ENCODE results near the gene EPN3.

DNA sequence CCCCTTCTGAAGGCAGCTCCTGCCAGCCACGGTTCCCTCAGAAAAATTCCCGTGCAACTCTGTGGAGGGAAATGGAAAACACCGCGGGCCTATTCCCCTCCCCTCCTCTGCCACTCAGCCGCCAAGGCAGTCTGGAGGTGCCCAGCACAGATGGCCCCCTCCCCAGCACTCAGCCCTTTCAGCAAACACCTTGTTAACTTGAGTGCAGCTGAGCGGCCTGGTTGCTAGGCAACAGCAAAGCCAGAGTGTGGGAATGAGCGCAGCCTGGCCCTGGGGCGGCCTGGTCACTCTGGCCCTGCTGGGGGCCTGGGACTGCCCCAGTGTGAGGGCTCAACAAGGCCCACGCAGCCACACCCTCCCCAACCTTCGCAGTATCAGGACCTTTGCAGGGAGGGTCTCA, 60.8 kb downstream of the EPN3 start:
- TF ChIP-seq, protein P1, sequence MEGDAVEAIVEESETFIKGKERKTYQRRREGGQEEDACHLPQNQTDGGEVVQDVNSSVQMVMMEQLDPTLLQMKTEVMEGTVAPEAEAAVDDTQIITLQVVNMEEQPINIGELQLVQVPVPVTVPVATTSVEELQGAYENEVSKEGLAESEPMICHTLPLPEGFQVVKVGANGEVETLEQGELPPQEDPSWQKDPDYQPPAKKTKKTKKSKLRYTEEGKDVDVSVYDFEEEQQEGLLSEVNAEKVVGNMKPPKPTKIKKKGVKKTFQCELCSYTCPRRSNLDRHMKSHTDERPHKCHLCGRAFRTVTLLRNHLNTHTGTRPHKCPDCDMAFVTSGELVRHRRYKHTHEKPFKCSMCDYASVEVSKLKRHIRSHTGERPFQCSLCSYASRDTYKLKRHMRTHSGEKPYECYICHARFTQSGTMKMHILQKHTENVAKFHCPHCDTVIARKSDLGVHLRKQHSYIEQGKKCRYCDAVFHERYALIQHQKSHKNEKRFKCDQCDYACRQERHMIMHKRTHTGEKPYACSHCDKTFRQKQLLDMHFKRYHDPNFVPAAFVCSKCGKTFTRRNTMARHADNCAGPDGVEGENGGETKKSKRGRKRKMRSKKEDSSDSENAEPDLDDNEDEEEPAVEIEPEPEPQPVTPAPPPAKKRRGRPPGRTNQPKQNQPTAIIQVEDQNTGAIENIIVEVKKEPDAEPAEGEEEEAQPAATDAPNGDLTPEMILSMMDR (IDR thresholded peaks at IDR 0.05): no peak
- no peak for TF ChIP-seq POLR2A (IDR thresholded peaks at IDR 0.05)
- TF ChIP-seq POLR2AphosphoS5 (IDR thresholded peaks at IDR 0.05): no peak
- no peak for TF ChIP-seq EP300 (IDR thresholded peaks at IDR 0.05)

All from suprapubic skin (tissue), 4 donors.